NB4 (cell line): ENCODE results near the gene ZNF256.

Experiments
- CTCF ChIP-seq: IDR thresholded peaks from one replicate; pipeline ENCODE4 v1.5.1; 2012; ENCODE audit warnings: low read depth, low read length
- MAX ChIP-seq: IDR thresholded peaks from 2 replicates; pipeline ENCODE4 v1.6.1; 2011; ENCODE audit warnings: low read depth, low read length
- MYC ChIP-seq: IDR thresholded peaks from 2 replicates; pipeline ENCODE4 v1.6.1; 2011; ENCODE audit warnings: low read depth, low read length
- POLR2A ChIP-seq: IDR thresholded peaks from 2 replicates; pipeline ENCODE4 v1.6.1; 2011; ENCODE audit warnings: mild to moderate bottlenecking; ENCODE audit not compliant: insufficient read length; ENCODE audit errors: extremely low read depth

- TF ChIP-seq CTCF (no peak), POLR2A (no peak), MAX (no peak), MYC (no peak)
Measured at GRCh38 chr19:57935731-57936130, 11.8 kb downstream of the ZNF256 start.
